HG03196 (cell line): ENCODE measurements around the gene AMER2.

Experiments used
- ATAC-seq: cut with Tn5 transposase; IDR thresholded peaks from one replicate; pipeline ENCODE4 v1.9.1; 2021; ENCODE audit not compliant: unreplicated experiment

AMER2 gene

DNA sequence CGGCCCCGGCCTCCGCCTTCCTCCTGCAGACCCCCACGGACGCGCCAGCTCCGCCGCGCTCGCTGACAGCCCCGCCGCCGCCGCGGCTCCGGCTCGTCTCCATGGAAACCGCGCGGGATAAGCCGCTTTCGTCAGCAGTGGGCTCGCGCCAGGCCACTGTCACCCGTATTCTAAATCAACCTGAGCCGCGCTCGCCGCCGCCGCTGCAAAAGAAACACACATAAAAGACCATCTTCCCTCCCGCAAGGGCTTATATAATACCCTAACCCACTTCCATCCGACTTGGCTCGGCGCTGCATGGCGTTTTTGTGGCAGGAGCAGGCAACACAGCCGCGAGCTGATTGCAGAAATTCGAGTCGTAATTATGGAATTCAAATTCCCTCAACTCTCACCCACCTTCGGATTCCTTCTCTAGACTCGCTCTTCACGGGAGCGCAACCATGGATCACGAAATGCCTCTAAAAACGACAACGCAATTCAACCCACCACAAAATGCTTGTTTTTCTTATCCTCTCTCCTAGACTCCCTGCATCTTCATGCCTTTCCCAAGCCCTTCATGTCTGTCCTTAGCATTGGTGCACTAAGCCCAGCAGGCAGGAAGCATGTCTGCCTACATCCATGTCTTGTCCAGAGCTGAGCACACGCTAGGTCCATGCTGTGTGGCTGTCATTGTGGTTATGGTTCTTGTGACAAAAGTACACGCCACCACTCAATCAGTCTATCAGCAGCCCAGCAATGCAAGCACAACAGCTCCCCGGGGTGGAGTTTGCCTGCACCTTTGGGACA lies at the start of gene AMER2:
Gene AMER2, minus strand, starts transcription at position 772 of the 786 bp plus-strand sequence. Its CDS starts 669 bp downstream, at position 103.
- ATAC-seq, result no peak

- ATAC-seq, result no peak
Measured at GRCh38 chr13:25218019-25218418, 45.9 kb upstream of the AMER2 start.

GRCh38 chr13:25217023-25217885 lies 45.2 kb upstream of the AMER2 start:
- no peak for ATAC-seq

- ATAC-seq, result no peak
Measured at GRCh38 chr13:25215253-25215575, 43.1 kb upstream of the AMER2 start.

GRCh38 chr13:25214491-25215252 lies 42.6 kb upstream of the AMER2 start:
- ATAC-seq, result no peak

- ATAC-seq, result no peak
Measured at GRCh38 chr13:25213715-25214114, 41.6 kb upstream of the AMER2 start.

DNA sequence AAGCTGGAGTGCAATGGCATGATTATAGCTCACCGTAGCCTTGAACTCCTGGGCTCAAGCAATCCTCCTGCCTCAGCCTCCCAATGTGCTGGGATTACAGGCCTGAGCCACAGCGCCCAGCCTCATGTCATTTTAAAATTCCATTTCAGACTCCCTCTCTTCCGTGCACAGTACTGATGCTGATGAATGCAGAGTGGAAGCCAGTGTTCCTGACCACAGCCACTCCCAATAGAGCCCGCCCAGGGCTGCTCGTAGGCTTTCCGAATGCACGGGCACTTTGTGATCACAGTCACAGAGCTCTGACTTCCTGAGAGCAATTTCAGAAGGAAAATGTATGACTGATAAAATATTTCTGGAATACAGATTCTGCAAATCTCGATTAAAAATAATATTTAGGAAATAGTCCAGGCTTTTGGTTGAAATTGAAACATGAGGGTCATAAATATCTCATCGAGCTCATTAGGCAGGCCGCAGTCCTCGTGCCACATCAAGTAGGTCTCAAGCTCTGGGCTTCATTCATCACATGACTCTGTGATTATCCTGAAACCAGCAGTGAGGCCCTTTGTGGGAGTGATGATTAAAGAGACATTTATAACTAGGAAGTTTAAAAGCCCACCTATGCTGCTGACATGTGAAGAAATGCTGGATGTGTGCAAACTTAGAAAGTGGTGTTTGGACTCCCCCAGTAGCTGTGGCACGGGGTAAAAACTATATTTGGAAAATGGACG lies 38.9 kb upstream of the AMER2 start:
- ATAC-seq, result no peak

DNA sequence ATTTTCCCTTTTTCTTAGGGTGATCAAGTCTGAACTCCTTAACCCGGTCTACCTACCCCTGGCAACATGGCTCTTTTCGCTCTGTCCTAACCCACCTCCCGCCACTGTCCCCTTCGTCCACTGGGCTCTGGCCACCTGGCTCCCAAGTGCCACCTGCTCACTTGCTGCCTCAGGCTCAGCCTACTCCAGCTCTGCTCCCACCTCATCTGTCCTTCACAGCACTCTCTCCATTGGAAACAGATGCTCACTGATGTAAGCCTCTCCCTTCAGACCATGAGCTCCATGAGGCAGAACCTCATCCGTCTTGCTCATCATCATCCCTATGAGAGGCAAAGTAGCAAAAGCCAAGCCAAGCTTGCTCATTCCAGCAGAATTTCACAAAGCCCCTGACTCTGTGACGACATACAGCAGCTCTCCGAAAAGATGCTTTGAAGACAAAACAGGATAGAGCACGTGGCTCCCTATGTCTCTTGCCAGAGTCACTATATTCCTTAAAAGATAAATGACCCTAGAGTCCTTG lies 35.3 kb upstream of the AMER2 start:
- no peak for ATAC-seq

DNA sequence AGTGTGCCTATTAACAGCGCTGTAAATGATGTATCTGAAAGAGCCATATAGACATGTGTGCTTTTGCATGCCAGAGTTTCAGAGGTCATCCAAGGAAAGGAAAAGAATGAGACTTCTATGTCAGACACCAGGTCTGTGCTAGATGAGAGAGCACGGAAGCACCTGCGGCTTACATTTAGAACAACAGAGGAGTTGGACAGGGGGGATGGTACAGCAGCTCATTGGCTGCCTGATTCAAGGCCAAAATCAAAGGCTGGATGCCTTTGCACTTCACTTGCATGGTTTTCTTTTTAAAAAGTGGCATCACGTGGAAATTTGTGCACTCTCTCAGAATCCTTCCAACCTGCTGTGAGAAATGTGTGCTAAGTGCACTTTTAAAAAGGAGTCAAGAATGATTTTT lies 32.8 kb upstream of the AMER2 start:
- no peak for ATAC-seq

DNA sequence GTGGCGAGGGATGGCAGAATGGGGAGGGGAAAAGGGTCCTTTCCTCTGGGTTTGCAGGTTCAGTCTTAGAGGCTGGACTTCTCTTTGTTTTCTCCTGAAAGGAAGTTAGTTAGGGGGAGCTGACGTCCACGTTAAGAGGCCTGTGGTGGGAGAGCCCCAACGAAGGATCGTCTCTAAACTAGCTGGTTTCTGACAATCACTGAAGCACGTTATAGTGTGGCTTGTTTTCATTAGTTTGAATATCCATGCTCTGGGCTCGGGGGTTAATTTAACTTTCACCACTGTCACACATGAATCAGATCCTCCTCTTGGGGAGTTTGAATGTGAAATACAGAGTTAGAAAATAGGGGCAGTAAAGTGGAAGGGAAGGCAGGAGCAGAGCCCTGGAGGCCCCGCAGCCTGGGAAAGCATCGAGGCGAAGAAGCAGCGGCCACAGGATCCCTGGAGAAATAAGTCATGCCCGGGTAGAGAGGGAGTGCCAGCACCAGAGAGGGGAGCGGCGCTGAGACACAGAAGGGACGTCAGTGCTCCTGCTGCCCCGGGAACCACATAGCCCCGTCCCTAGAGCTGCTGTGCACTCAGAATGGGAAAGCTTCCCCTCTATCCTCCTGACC lies 31.1 kb upstream of the AMER2 start:
- ATAC-seq, result no peak

- ATAC-seq, result no peak
Measured at GRCh38 chr13:25200783-25201182, 28.7 kb upstream of the AMER2 start.

- no peak for ATAC-seq
Measured at GRCh38 chr13:25198647-25199046, 26.6 kb upstream of the AMER2 start.

DNA sequence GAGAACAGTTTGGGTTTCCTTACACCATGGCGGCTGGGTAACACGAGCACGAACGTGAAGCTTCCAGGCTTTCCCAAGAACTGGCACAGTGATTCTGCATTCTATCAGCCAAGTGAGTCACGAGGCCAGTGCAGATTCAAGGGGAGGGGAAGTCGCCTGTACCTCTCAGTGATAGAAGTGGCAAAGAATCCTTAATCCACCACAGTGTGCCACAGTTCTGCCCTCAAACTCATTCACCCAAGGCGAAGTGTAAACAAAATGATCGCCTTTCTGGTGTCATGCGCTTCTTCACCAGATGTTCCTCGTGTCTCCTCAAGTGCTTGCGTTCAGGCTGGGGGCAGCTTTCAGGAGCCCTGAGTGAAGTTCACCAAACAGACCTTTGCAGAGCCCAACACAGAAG lies 24.9 kb upstream of the AMER2 start:
- no peak for ATAC-seq

DNA sequence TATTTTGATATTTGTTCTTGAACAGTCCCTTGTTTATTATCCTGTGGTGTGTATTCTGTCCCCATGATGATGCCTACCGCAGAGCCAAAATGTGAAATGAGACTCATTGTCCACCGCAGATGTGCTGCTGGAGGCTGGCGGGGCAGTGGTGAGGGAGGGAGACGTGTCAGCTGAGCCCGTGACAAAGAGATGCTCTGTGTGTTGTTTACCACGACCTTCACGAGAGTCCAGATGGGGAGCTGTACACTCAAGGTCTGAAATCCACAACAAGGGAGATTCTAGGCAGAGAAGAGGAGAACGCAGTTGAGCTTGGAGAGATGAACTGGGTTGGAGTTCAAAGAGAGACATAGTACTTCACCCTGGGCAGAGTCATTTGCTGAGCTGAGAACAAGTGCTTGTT lies 20.8 kb upstream of the AMER2 start:
- ATAC-seq, result no peak

GRCh38 chr13:25192489-25192888 lies 20.4 kb upstream of the AMER2 start:
- no peak for ATAC-seq

GRCh38 chr13:25192052-25192451 lies 20.0 kb upstream of the AMER2 start:
- no peak for ATAC-seq

GRCh38 chr13:25190771-25191170 lies 18.7 kb upstream of the AMER2 start:
- no peak for ATAC-seq

DNA sequence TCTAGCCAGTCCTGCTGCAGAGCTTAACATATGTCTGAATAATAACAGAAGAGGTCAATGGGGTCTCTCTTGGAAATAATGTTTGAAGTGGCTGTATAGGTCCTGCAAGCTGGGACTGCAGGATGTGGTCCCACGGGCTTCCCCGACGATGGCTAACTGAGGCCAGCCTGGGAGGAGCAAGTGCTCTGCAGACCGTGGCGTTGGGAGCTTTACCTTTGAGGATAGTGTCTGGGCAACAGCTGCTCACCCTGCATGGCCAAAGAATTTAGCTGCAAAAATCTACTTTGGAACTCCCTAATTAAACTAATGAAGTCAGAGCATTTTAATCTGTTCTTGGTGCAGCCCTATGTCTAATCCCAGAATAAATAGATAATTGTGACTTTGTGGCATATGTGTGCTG lies 18.2 kb upstream of the AMER2 start:
- no peak for ATAC-seq

DNA sequence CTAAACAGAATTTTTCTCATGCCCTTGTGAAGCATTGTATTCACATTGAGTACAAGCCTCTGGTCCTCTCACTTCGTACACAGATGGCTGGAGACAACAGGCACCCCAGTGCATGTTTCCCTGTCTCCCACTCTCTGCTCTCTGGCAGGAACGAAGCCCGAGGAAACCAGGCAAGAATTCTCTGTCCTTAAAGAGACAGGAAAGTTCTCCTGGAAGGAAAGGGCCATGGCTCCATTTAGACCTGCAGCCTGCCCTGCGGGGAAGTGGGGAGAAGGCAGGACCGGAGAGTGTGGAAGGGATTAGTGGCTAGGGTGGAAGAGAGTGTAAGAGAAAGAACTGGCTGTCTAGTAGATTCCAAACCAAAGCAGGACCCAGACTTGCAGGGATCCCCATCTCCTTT lies 15.5 kb upstream of the AMER2 start:
- ATAC-seq, result no peak

GRCh38 chr13:25186187-25186586 lies 14.1 kb upstream of the AMER2 start:
- ATAC-seq, result no peak
